ENCODE results near the gene CAPN10. TPM values are rescaled to one million over a fixed set of nuclear protein-coding genes. Genes with fewer than 3 reads are reported as not detected.

The CAPN10 gene
- total and polyA plus RNA-seq, 12 donors = 4.7 to 158 (median 25.1) TPM

GRCh38 chr2:240572141-240573031, 14.1 kb upstream of the CAPN10 start:
- Histone ChIP-seq H3K4me1 (replicated peaks in 1 of 2) (peaks cover 11 to 22% of the 10 kb centered on the region in 2 donors), H3K36me3 (replicated peaks in 1 of 2) (peaks cover 0 to 29% of the 10 kb centered on the region in 2 donors), H3K27ac (no peak overlapping the region), H3K27me3 (no peaks in the 10 kb centered on the region), H3K4me3 (no peak overlapping the region), H3K9me3 (replicated peaks in 1 of 3) (no peaks in the 10 kb centered on the region)
- peak in 1 of 7 donors; percentile 19 for DNase-seq
- WGBS, 4 donors = 84 to 89% (median 88%) methylated on average over 14 to 30 of the region's 30 CpGs
- TF ChIP-seq POLR2A (IDR thresholded peaks at IDR 0.05) (no peak), CTCF (IDR thresholded peaks at IDR 0.05) (no peak)
- intact Hi-C loops (cut with DNase I) = no loop called here

GRCh38 chr2:240573071-240573515, 13.4 kb upstream of the CAPN10 start:
- DNase-seq = no peak
- intact Hi-C loops (cut with DNase I) = no loop called here
- Histone ChIP-seq H3K27ac (no peak overlapping the region), H3K4me3 (no peak overlapping the region), H3K9me3 (replicated peaks in 1 of 3) (no peaks in the 10 kb centered on the region), H3K36me3 (replicated peaks in 1 of 2) (peaks cover 0 to 36% of the 10 kb centered on the region in 2 donors), H3K4me1 (replicated peaks in 1 of 2) (peaks cover 9 to 23% of the 10 kb centered on the region in 2 donors), H3K27me3 (no peaks in the 10 kb centered on the region)
- 90 to 93% (median 91%) methylated on average over 3 to 20 of the region's 20 CpGs for WGBS, 4 donors
- TF ChIP-seq POLR2A (IDR thresholded peaks at IDR 0.05) (no peak), CTCF (IDR thresholded peaks at IDR 0.05) (no peak)

GRCh38 chr2:240573516-240574385, 12.8 kb upstream of the CAPN10 start:
- Histone ChIP-seq H3K9me3 (replicated peaks in 1 of 3) (no peaks in the 10 kb centered on the region), H3K36me3 (replicated peaks in 1 of 2) (peaks cover 0 to 40% of the 10 kb centered on the region in 2 donors), H3K27ac (no peak overlapping the region), H3K4me3 (no peak overlapping the region), H3K27me3 (no peaks in the 10 kb centered on the region), H3K4me1 (replicated peaks in 1 of 2) (peaks cover 16 to 30% of the 10 kb centered on the region in 2 donors)
- 90 to 93% (median 92%) methylated on average over 13 to 37 of the region's 37 CpGs for WGBS, 4 donors
- DNase-seq = no peak
- no peak for TF ChIP-seq CTCF (IDR thresholded peaks at IDR 0.05)
- no peak for TF ChIP-seq POLR2A (IDR thresholded peaks at IDR 0.05)
- intact Hi-C loops (cut with DNase I) = no loop called here
